OCI-LY1 (cell line): ENCODE measurements around the gene SMARCAD1.

Experiments
- H2AFZ ChIP-seq: fragments of 200-600 bp; sonication (generic), shearing (Covaris generic); 2 replicates; pipeline ENCODE4 v1.6.0; 2014; ENCODE audit warnings: antibody characterized with exemption, mild to moderate bottlenecking, low read length
- H3F3A ChIP-seq: fragments of 200-600 bp; sonication (generic), shearing (Covaris generic); 2 replicates; pipeline ENCODE4 v1.6.0; 2014; ENCODE audit warnings: mild to moderate bottlenecking, antibody characterized with exemption, low read length, moderate library complexity; ENCODE audit not compliant: insufficient read depth
- H3K27ac ChIP-seq: fragments of 200-600 bp; sonication (generic); 2 replicates; pipeline ENCODE4 v1.5.1; 2014; ENCODE audit warnings: low read length, mixed run types, mild to moderate bottlenecking, low read depth; ENCODE audit not compliant: poor library complexity, severe bottlenecking
- H3K27me3 ChIP-seq: fragments of 200-600 bp; sonication (generic); 2 replicates; pipeline ENCODE4 v1.6.0; 2014; ENCODE audit warnings: antibody characterized with exemption, mild to moderate bottlenecking, low read length, moderate library complexity; ENCODE audit not compliant: insufficient read depth
- H3K36me3 ChIP-seq: fragments of 200-600 bp; sonication (generic); 2 replicates; pipeline ENCODE4 v1.6.1; 2014; ENCODE audit warnings: mild to moderate bottlenecking, antibody characterized with exemption, low read length, moderate library complexity, mixed read lengths; ENCODE audit not compliant: insufficient read depth
- H3K4me1 ChIP-seq: fragments of 200-600 bp; sonication (generic); 2 replicates; pipeline ENCODE4 v1.5.1; 2014; ENCODE audit warnings: mild to moderate bottlenecking, low read length, moderate library complexity; ENCODE audit not compliant: insufficient read depth, severe bottlenecking
- H3K4me2 ChIP-seq: fragments of 200-600 bp; sonication (generic), shearing (Covaris generic); 2 replicates; pipeline ENCODE4 v1.6.1; 2014; ENCODE audit warnings: low read length
- H3K4me3 ChIP-seq: fragments of 200-600 bp; sonication (generic); 2 replicates; pipeline ENCODE4 v1.5.1; 2014; ENCODE audit warnings: low read length, low read depth, mild to moderate bottlenecking, mixed read lengths; ENCODE audit not compliant: poor library complexity, severe bottlenecking
- H3K79me2 ChIP-seq: fragments of 200-600 bp; shearing (Covaris generic); 2 replicates; pipeline ENCODE4 v1.6.1; 2016; ENCODE audit warnings: mixed run types, low read length, mixed read lengths; ENCODE audit not compliant: insufficient read depth
- H3K9ac ChIP-seq: fragments of 200-600 bp; sonication (generic), shearing (Covaris generic); 2 replicates; pipeline ENCODE4 v1.6.1; 2014; ENCODE audit warnings: mild to moderate bottlenecking, low read length, mixed read lengths
- H3K9me2 ChIP-seq: fragments of 200-600 bp; sonication (generic), shearing (Covaris generic); 2 replicates; pipeline ENCODE4 v1.6.1; 2014; ENCODE audit warnings: low read depth, mild to moderate bottlenecking, low read length, mixed read lengths
- H3K9me3 ChIP-seq: fragments of 200-600 bp; shearing (Covaris generic); 2 replicates; pipeline ENCODE4 v1.6.1; 2014; ENCODE audit warnings: low read length, mixed read lengths
- H4K20me1 ChIP-seq: fragments of 200-600 bp; sonication (generic), shearing (Covaris generic); 2 replicates; pipeline ENCODE4 v1.6.0; 2016; ENCODE audit warnings: mild to moderate bottlenecking, low read length; ENCODE audit not compliant: insufficient read depth
- EZH2 ChIP-seq: fragments of 200-600 bp; sonication (generic), shearing (Covaris generic); IDR thresholded peaks from 2 replicates; pipeline ENCODE4 v1.8.0; 2017; ENCODE audit warnings: borderline replicate concordance, mixed run types, mild to moderate bottlenecking, antibody characterized with exemption, low read length, moderate library complexity, mixed read lengths
- TF ChIP-seq, protein P1 (sequence below): fragments of 200-600 bp; sonication (generic), shearing (Covaris generic); IDR thresholded peaks from 2 replicates; pipeline ENCODE4 v1.5.1; 2017; ENCODE audit warnings: mild to moderate bottlenecking, antibody characterized with exemption, low read length, moderate library complexity, mixed read lengths

Gene SMARCAD1

DNA sequence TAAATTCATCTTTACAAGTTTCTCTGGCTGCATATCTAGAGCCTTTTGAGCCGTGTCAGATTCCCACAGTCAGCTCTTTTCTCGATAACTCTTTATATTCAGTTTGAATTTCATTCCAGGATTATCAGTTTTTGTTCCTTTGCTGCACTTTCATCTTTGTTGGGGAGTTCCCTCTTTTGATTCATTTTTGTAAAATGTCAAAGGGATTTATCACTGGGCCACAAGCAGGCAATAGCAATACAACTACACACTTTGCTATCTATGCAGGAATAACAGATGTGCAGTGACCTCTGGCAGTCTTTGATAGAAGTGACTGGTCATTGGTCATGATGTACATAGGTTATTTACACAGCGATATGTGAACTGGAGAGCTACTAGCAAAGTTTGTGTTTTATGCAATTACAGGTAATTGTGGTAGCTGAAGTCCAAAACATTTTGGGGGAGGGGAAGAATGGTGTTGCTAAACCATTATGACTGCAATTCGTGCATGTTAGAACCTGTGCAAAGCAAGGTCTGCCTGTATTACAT, 91.1 kb downstream of the SMARCAD1 start:
- no peaks in the 10 kb centered on the region for H3K4me1 ChIP-seq
- H3K9me3 ChIP-seq: no peaks in the 10 kb centered on the region
- no peaks in the 10 kb centered on the region for H3K36me3 ChIP-seq
- no peaks in the 10 kb centered on the region for H3K79me2 ChIP-seq
- no peak overlapping the region for H3K4me3 ChIP-seq
- no peak overlapping the region for H3K27ac ChIP-seq
- no peak overlapping the region for H3K4me2 ChIP-seq
- no peak overlapping the region for H2AFZ ChIP-seq
- TF ChIP-seq EZH2: no peak
- no peak overlapping the region for H3K9ac ChIP-seq
- no peaks in the 10 kb centered on the region for H3K27me3 ChIP-seq
- no peaks in the 10 kb centered on the region for H3F3A ChIP-seq
- H3K9me2 ChIP-seq: no peaks in the 10 kb centered on the region
- no peaks in the 10 kb centered on the region for H4K20me1 ChIP-seq

DNA sequence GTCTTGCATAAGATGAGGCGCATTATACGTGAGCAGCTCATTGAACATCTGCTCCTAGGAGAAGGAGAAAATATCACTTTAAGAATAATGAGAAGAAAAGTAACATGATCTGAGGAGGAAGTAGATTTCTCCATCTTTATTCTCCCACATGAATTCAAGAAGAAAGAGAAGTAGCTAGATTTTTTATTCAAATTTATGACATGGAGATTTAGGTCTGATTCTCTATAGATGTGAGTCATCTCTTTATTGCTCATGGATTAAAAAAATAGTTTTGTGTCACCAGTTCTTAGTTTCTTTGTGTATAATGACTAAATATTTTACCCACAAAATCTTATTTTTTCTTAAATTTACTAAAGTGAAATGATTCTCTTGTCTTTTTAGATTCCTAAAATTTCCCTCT, 94.5 kb downstream of the SMARCAD1 start:
- Histone ChIP-seq H3K36me3 (no peaks in the 10 kb centered on the region), H4K20me1 (no peaks in the 10 kb centered on the region), H3K9ac (no peak overlapping the region), H3K4me2 (no peak overlapping the region), H3K79me2 (no peaks in the 10 kb centered on the region), H3F3A (no peaks in the 10 kb centered on the region), H3K4me3 (no peak overlapping the region), H3K27ac (no peak overlapping the region), H3K9me2 (no peaks in the 10 kb centered on the region), H3K4me1 (no peaks in the 10 kb centered on the region), H3K9me3 (no peaks in the 10 kb centered on the region), H3K27me3 (no peaks in the 10 kb centered on the region), H2AFZ (no peak overlapping the region)
- TF ChIP-seq EZH2: no peak
- TF ChIP-seq, protein P1, sequence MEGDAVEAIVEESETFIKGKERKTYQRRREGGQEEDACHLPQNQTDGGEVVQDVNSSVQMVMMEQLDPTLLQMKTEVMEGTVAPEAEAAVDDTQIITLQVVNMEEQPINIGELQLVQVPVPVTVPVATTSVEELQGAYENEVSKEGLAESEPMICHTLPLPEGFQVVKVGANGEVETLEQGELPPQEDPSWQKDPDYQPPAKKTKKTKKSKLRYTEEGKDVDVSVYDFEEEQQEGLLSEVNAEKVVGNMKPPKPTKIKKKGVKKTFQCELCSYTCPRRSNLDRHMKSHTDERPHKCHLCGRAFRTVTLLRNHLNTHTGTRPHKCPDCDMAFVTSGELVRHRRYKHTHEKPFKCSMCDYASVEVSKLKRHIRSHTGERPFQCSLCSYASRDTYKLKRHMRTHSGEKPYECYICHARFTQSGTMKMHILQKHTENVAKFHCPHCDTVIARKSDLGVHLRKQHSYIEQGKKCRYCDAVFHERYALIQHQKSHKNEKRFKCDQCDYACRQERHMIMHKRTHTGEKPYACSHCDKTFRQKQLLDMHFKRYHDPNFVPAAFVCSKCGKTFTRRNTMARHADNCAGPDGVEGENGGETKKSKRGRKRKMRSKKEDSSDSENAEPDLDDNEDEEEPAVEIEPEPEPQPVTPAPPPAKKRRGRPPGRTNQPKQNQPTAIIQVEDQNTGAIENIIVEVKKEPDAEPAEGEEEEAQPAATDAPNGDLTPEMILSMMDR: no peak

DNA sequence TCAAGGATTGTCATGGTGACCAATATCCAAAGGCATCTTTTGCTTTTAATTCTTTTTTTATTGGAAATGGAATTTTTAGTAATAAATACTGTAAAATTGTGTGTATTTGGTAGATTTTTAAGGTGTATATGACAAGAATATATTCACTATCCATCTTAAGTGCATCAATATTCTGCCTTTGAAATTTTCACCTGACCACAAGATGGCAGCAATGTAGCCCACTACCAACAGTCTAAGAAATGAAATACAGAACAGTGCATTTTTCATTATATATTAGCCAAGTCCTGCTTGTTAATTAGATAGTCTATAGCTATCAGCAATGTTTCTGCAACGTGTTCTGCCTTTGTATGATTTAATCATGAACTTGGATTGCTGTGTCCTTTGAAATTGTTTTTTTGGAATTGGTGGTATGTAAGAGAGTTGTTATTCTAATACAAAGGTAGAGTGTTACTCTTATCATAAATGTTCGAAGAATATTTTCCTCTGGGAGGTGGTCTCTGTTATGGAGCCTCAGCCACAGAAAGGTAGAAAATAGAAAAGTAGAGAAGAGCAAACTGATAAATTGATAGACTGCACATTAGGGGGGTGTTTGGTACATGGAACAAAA, 96.8 kb downstream of the SMARCAD1 start:
- H3K4me1 ChIP-seq: no peaks in the 10 kb centered on the region
- H2AFZ ChIP-seq: no peak overlapping the region
- H4K20me1 ChIP-seq: no peaks in the 10 kb centered on the region
- H3K79me2 ChIP-seq: no peaks in the 10 kb centered on the region
- no peaks in the 10 kb centered on the region for H3K9me3 ChIP-seq
- no peak overlapping the region for H3K4me2 ChIP-seq
- no peak overlapping the region for H3K9ac ChIP-seq
- no peak overlapping the region for H3K27ac ChIP-seq
- H3F3A ChIP-seq: no peaks in the 10 kb centered on the region
- TF ChIP-seq, protein P1: peak; percentile 72
- TF ChIP-seq EZH2: no peak
- H3K36me3 ChIP-seq: no peaks in the 10 kb centered on the region
- H3K9me2 ChIP-seq: no peaks in the 10 kb centered on the region
- H3K27me3 ChIP-seq: no peaks in the 10 kb centered on the region
- H3K4me3 ChIP-seq: no peak overlapping the region
